Measurements from ENCODE around the gene ZSCAN29.

ZSCAN29 gene

DNA sequence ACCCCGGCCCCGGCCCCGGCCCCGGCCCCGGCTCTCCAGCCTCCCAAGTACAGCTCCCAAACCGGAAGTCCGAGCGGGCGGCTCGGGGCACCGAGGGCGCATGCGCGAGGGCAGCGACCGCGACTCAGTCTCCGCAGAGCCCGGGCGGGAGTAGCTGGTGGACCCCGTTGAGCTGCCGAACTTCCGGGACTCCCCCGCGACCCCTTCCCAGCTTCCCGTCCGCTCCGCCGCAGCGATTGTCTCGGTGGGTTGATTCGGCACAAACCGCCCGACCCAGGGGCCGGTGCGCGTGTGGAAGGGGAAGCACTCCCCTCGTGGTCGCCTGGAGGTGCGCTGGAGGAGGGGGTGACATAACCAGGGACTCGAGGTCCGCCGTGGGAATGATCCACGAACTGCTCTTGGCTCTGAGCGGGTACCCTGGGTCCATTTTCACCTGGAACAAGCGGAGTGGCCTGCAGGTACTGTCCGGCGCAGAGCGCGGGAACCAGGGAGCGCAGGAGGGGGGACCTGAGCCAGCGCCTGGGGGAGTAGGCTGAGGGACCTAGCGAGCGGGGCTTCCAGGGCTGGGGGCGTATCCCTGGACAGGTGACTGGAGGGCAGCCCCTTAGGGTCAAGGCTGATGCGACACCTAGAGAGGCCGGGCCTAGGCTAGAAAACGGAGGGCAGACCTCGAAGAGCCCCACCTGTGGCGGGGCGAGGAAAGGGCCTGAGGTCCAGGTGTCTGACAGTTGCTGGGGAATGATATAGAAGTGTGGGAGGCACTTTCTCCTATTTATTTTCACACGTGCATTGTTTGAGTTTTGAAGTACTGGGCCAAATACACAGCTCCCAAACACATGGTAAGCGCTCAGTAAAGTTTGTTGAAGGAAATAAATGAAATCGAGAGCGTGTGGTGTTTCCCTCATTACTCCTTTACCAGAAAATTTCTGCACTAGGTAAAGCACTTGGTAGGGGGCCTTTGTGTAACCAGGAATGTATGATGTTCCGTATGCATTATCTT is at the start of gene ZSCAN29, which contains the start of gene TUBGCP4:
ZSCAN29 (minus strand) TSS at position 69 of the 1,000 bp plus-strand sequence. CDS start 1,130 bp downstream, outside the sequence.
TUBGCP4 (plus strand) TSS at position 127 of the 1,000 bp plus-strand sequence; CDS start at position 381, 254 bp downstream.
- Histone ChIP-seq H3K4me3 (ENCODE audit: low read depth, low read length, poor library complexity, severe bottlenecking) (peak within 1 kb of the TSS; percentile 74), H3K36me3 (ENCODE audit: insufficient read depth, low read length) (peaks cover 33% of the 10 kb centered on the region), H3K4me1 (ENCODE audit: insufficient read depth, low read length, severe bottlenecking) (peaks cover 51% of the 10 kb centered on the region), H2AFZ (ENCODE audit: low read length) (no peak within 1 kb of the TSS), H4K20me1 (ENCODE audit: insufficient read depth, low read length) (no peaks in the 10 kb centered on the region), H3K9me3 (ENCODE audit: low read length) (no peaks in the 10 kb centered on the region), H3F3A (ENCODE audit: insufficient read depth, low read length) (0 out of 2 replicates have a peak, but pooled peaks cover 6% of the 10 kb centered on the region), H3K9me2 (ENCODE audit: low read depth, low read length) (no peaks in the 10 kb centered on the region), H3K27me3 (ENCODE audit: insufficient read depth, low read length) (no peaks in the 10 kb centered on the region), H3K79me2 (ENCODE audit: insufficient read depth, low read length) (peaks cover 18% of the 10 kb centered on the region; the same call in 1 of the 2 replicates), H3K9ac (ENCODE audit: low read length) (peak within 1 kb of the TSS; percentile 79), H3K27ac (ENCODE audit: low read depth, low read length, poor library complexity, severe bottlenecking) (peak within 1 kb of the TSS; percentile 57), H3K4me2 (ENCODE audit: low read length) (peak within 1 kb of the TSS; percentile 83)
- TF ChIP-seq EZH2 (IDR thresholded peaks at IDR 0.05; ENCODE audit: borderline replicate concordance, low read length): no peak
- TF ChIP-seq, protein P1, sequence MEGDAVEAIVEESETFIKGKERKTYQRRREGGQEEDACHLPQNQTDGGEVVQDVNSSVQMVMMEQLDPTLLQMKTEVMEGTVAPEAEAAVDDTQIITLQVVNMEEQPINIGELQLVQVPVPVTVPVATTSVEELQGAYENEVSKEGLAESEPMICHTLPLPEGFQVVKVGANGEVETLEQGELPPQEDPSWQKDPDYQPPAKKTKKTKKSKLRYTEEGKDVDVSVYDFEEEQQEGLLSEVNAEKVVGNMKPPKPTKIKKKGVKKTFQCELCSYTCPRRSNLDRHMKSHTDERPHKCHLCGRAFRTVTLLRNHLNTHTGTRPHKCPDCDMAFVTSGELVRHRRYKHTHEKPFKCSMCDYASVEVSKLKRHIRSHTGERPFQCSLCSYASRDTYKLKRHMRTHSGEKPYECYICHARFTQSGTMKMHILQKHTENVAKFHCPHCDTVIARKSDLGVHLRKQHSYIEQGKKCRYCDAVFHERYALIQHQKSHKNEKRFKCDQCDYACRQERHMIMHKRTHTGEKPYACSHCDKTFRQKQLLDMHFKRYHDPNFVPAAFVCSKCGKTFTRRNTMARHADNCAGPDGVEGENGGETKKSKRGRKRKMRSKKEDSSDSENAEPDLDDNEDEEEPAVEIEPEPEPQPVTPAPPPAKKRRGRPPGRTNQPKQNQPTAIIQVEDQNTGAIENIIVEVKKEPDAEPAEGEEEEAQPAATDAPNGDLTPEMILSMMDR (IDR thresholded peaks at IDR 0.05; ENCODE audit: low read length): peak; percentile 58

GRCh38 chr15:43420435-43420834 is 49.6 kb upstream of the ZSCAN29 start:
- no peaks in the 10 kb centered on the region for H3F3A ChIP-seq (ENCODE audit: insufficient read depth, low read length)
- H3K79me2 ChIP-seq (ENCODE audit: insufficient read depth, low read length): no peaks in the 10 kb centered on the region
- H3K27ac ChIP-seq (ENCODE audit: low read depth, low read length, poor library complexity, severe bottlenecking): no peak overlapping the region
- no peak overlapping the region for H3K4me2 ChIP-seq (ENCODE audit: low read length)
- TF ChIP-seq, protein P1 (IDR thresholded peaks at IDR 0.05; ENCODE audit: low read length): no peak
- TF ChIP-seq EZH2 (IDR thresholded peaks at IDR 0.05; ENCODE audit: borderline replicate concordance, low read length): no peak
- no peaks in the 10 kb centered on the region for H3K27me3 ChIP-seq (ENCODE audit: insufficient read depth, low read length)
- H3K4me3 ChIP-seq (ENCODE audit: low read depth, low read length, poor library complexity, severe bottlenecking): no peak overlapping the region
- H4K20me1 ChIP-seq (ENCODE audit: insufficient read depth, low read length): no peaks in the 10 kb centered on the region
- no peaks in the 10 kb centered on the region for H3K4me1 ChIP-seq (ENCODE audit: insufficient read depth, low read length, severe bottlenecking)
- no peak overlapping the region for H3K9ac ChIP-seq (ENCODE audit: low read length)
- no peaks in the 10 kb centered on the region for H3K9me2 ChIP-seq (ENCODE audit: low read depth, low read length)
- H3K36me3 ChIP-seq (ENCODE audit: insufficient read depth, low read length): peaks cover 62% of the 10 kb centered on the region
- H3K9me3 ChIP-seq (ENCODE audit: low read length): no peaks in the 10 kb centered on the region
- H2AFZ ChIP-seq (ENCODE audit: low read length): no peak overlapping the region

GRCh38 chr15:43414196-43414595 is 43.4 kb upstream of the ZSCAN29 start:
- Histone ChIP-seq H3K9me3 (ENCODE audit: low read length) (no peaks in the 10 kb centered on the region), H3K4me3 (ENCODE audit: low read depth, low read length, poor library complexity, severe bottlenecking) (no peak overlapping the region), H3K36me3 (ENCODE audit: insufficient read depth, low read length) (peaks cover 70% of the 10 kb centered on the region), H4K20me1 (ENCODE audit: insufficient read depth, low read length) (no peaks in the 10 kb centered on the region), H3K9me2 (ENCODE audit: low read depth, low read length) (no peaks in the 10 kb centered on the region), H2AFZ (ENCODE audit: low read length) (no peak overlapping the region), H3K79me2 (ENCODE audit: insufficient read depth, low read length) (no peaks in the 10 kb centered on the region), H3K4me1 (ENCODE audit: insufficient read depth, low read length, severe bottlenecking) (no peaks in the 10 kb centered on the region), H3K27me3 (ENCODE audit: insufficient read depth, low read length) (no peaks in the 10 kb centered on the region), H3K4me2 (ENCODE audit: low read length) (no peak overlapping the region), H3K27ac (ENCODE audit: low read depth, low read length, poor library complexity, severe bottlenecking) (no peak overlapping the region), H3F3A (ENCODE audit: insufficient read depth, low read length) (no peaks in the 10 kb centered on the region), H3K9ac (ENCODE audit: low read length) (no peak overlapping the region)
- TF ChIP-seq EZH2 (IDR thresholded peaks at IDR 0.05; ENCODE audit: borderline replicate concordance, low read length): no peak
- TF ChIP-seq, protein P1 (IDR thresholded peaks at IDR 0.05; ENCODE audit: low read length): no peak
